Transverse colon (tissue), 4 donors: ENCODE data around the gene CCDC197.

Experiments used
- CTCF ChIP-seq, 5 experiments: fragments of 200-600 bp in 3 of 5; fragments of 450-650 bp in 2 of 5; sonication (generic) in 3 of 5; IDR thresholded peaks; 1 replicate in 2 of 5; 2 replicates in 3 of 5; pipeline ENCODE4 v1.5.1; 2016 to 2017; ENCODE audit warnings: antibody characterized with exemption in 5 of 5, inconsistent platforms in 3 of 5, mild to moderate bottlenecking in 2 of 5, moderate library complexity in 1 of 5
- POLR2A ChIP-seq: fragments of 450-650 bp; IDR thresholded peaks from one replicate; pipeline ENCODE4 v1.6.1; 2016; ENCODE audit warnings: antibody characterized with exemption, mild to moderate bottlenecking, moderate library complexity
- POLR2AphosphoS5 ChIP-seq, 3 donors: sonication (generic); formaldehyde crosslinking; IDR thresholded peaks; one replicate each; pipeline ENCODE4 v1.6.1; 2016; ENCODE audit warnings: antibody characterized with exemption in 3 of 3

DNA sequence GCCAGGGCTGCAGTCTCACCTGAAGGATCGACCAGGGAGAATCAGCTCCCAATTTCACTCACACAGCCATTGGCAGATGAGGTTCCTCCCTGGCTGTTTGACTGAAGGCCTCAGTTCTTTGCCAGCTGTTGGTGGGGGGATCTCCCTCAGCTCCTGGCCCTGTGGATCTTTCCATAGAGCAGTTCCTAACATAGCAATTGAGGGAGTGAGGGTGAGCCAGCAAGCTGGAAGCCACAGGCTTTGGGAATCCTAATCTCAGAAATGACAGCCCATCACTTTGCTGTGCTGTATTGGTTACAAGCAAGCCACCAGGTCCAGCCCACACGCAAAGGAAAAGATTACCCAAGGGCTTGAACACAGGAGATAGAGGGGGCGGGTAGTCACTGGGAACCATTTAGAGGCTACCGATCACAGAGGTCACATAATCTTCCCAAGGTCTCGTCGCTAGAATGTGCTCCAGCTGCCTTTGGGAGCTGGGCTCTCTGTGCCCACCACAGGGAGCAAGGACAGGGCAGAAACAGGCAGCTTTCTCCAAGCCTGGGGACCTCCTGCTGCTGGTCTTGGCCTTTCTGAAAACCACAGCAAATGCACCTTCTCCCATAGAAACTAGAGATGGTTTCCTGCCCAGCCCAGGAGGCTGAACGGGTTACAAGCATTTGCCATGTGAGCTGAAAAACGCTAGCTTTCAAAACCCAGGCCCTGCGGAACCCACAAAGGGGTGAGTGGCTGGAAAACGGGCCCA is 24.5 kb downstream of the CCDC197 start:
- TF ChIP-seq POLR2AphosphoS5 (IDR thresholded peaks at IDR 0.05) (no peak), CTCF (IDR thresholded peaks at IDR 0.05) (no peak), POLR2A (no peak)
